H1 (cell line): ENCODE measurements around the gene CHI3L1. TPM values are rescaled to one million over a fixed set of nuclear protein-coding genes. Genes with fewer than 3 reads are reported as not detected.

Experiments
- CTCF ChIA-PET: fragments of 300-600 bp; sonication (Branson Sonifier 250); formaldehyde crosslinking; loops from one replicate; lab custom pipeline; 2021; ENCODE audit not compliant: partially characterized antibody; lab: Charles Lee
- POLR2A ChIA-PET: fragments of 300-600 bp; sonication (Branson Sonifier 250); formaldehyde crosslinking; loops from one replicate; lab custom pipeline; 2021; ENCODE audit warnings: inconsistent platforms; ENCODE audit not compliant: partially characterized antibody; lab: Charles Lee
- DNase-seq, 2 experiments: peaks; one replicate each; pipeline versions ENCODE4 v3.0.0 to v3.0.0-alpha.2; 2010 to 2022; ENCODE audit warnings: low spot score in 2 of 2, low read depth in 1 of 2, mixed read lengths in 1 of 2
- FAIRE-seq: peaks from 2 replicates; lab custom pipeline; 2011; peaks lifted over from hg19 to GRCh38; lab: Jason Lieb, UNC
- H2AFZ ChIP-seq: 2 replicates; pipeline ENCODE4 v1.8.1; 2012; ENCODE audit warnings: low read length, inconsistent platforms
- H2AK5ac ChIP-seq: 2 replicates; pipeline ENCODE4 v1.6.1; 2013; ENCODE audit warnings: low read depth, low read length
- H2BK120ac ChIP-seq: replicated peaks from 2 replicates; pipeline ENCODE3; 2013; ENCODE audit warnings: low read depth, low read length, inconsistent platforms
- H2BK12ac ChIP-seq: 2 replicates; pipeline ENCODE4 v1.6.1; 2013; ENCODE audit warnings: low read depth, low read length
- H2BK15ac ChIP-seq: 2 replicates; pipeline ENCODE4 v1.6.1; 2013; ENCODE audit warnings: low read length
- H2BK20ac ChIP-seq: 2 replicates; pipeline ENCODE4 v1.6.1; 2013; ENCODE audit warnings: low read length
- H2BK5ac ChIP-seq: 2 replicates; pipeline ENCODE4 v1.6.1; 2013; ENCODE audit warnings: low read depth, low read length
- H3K14ac ChIP-seq: 2 replicates; pipeline ENCODE4 v1.6.1; 2013; ENCODE audit warnings: inconsistent platforms; ENCODE audit not compliant: insufficient read length
- H3K18ac ChIP-seq: 2 replicates; pipeline ENCODE4 v1.6.1; 2013; ENCODE audit warnings: low read length; ENCODE audit errors: extremely low read depth
- H3K23ac ChIP-seq: 2 replicates; pipeline ENCODE4 v1.6.1; 2013; ENCODE audit warnings: inconsistent platforms; ENCODE audit not compliant: insufficient read length
- H3K23me2 ChIP-seq: 2 replicates; pipeline ENCODE4 v1.6.1; 2013; ENCODE audit warnings: low read depth, low read length
- H3K27ac ChIP-seq: 2 replicates; pipeline ENCODE4 v1.6.1; 2011; ENCODE audit warnings: low read depth, low read length, inconsistent platforms
- H3K27me3 ChIP-seq, 4 experiments: replicated peaks in 1 of 4; 1 replicate in 1 of 4; 2 replicates in 3 of 4; pipeline versions ENCODE4 v1.6.1 to v1.8.1; 2011 to 2013; ENCODE audit warnings: low read length in 3 of 4, mild to moderate bottlenecking in 3 of 4, inconsistent platforms in 2 of 4, mixed read lengths in 2 of 4, moderate library complexity in 1 of 4; ENCODE audit not compliant: control insufficient read depth in 3 of 4, insufficient read depth in 3 of 4; ENCODE audit errors: extremely low read depth in 1 of 4
- H3K36me3 ChIP-seq, 4 experiments: 2 replicates each; pipeline versions ENCODE4 v1.6.1 to v1.8.1; 2011 to 2013; ENCODE audit warnings: mild to moderate bottlenecking in 4 of 4, low read length in 3 of 4, moderate library complexity in 2 of 4, control low read depth in 1 of 4, inconsistent platforms in 1 of 4; ENCODE audit not compliant: insufficient read depth in 4 of 4, control insufficient read depth in 2 of 4
- H3K4ac ChIP-seq: replicated peaks from 2 replicates; pipeline ENCODE3; 2013; ENCODE audit warnings: low read length, low read depth, mixed read lengths, inconsistent platforms; ENCODE audit not compliant: insufficient read length
- H3K4me1 ChIP-seq, 4 experiments: replicated peaks in 1 of 4; 1 replicate in 1 of 4; 2 replicates in 3 of 4; pipeline versions ENCODE4 v1.6.1 to v1.8.1; 2011 to 2013; ENCODE audit warnings: low read length in 3 of 4, inconsistent platforms in 2 of 4, mixed read lengths in 1 of 4; ENCODE audit not compliant: insufficient read depth in 4 of 4, control insufficient read depth in 3 of 4
- H3K4me2 ChIP-seq, 2 experiments: 2 replicates each; pipeline versions ENCODE4 v1.6.1 to v1.8.1; 2011 to 2013; ENCODE audit warnings: low read depth in 2 of 2, low read length in 2 of 2, control low read depth in 1 of 2, inconsistent platforms in 1 of 2, mild to moderate bottlenecking in 1 of 2; ENCODE audit not compliant: insufficient read depth in 1 of 2
- H3K4me3 ChIP-seq, 4 experiments: fragments of 200-600, 300-600 bp in 1 of 4; sonication (generic), shearing (Covaris generic), sonication (Bioruptor Twin) in 1 of 4; 2 replicates each; pipeline versions ENCODE4 v1.5.1 to v1.8.1; 2011 to 2016; ENCODE audit warnings: low read length in 4 of 4, low read depth in 3 of 4, control low read depth in 2 of 4, inconsistent platforms in 2 of 4, mild to moderate bottlenecking in 2 of 4, mixed read lengths in 1 of 4, moderate library complexity in 1 of 4; ENCODE audit not compliant: insufficient read depth in 2 of 4; ENCODE audit errors: extremely low read depth in 1 of 4
- H3K56ac ChIP-seq: replicated peaks from 2 replicates; pipeline ENCODE3; 2013; ENCODE audit warnings: low read depth, mild to moderate bottlenecking, mixed read lengths, low read length, inconsistent platforms; ENCODE audit not compliant: insufficient read length
- H3K79me1 ChIP-seq: 2 replicates; pipeline ENCODE4 v1.6.1; 2013; ENCODE audit warnings: low read depth, low read length, control low read depth
- H3K79me2 ChIP-seq, 2 experiments: 2 replicates each; pipeline versions ENCODE4 v1.6.1 to v1.8.1; 2012 to 2013; ENCODE audit warnings: low read length in 2 of 2, mild to moderate bottlenecking in 2 of 2, inconsistent platforms in 1 of 2; ENCODE audit not compliant: insufficient read depth in 2 of 2, control insufficient read depth in 1 of 2
- H3K9ac ChIP-seq, 4 experiments: replicated peaks in 1 of 4; 1 replicate in 1 of 4; 2 replicates in 3 of 4; pipeline versions ENCODE4 v1.6.1 to v1.8.1; 2011 to 2013; ENCODE audit warnings: low read depth in 3 of 4, low read length in 3 of 4, control low read depth in 2 of 4, mild to moderate bottlenecking in 2 of 4, moderate library complexity in 2 of 4, inconsistent platforms in 1 of 4; ENCODE audit errors: extremely low read depth in 1 of 4
- H3K9me3 ChIP-seq, 2 experiments: 2 replicates each; pipeline versions ENCODE4 v1.6.1 to v1.8.1; 2012 to 2013; ENCODE audit warnings: mild to moderate bottlenecking in 2 of 2, moderate library complexity in 2 of 2, control low read depth in 1 of 2, inconsistent platforms in 1 of 2, low read depth in 1 of 2, low read length in 1 of 2, mixed read lengths in 1 of 2; ENCODE audit not compliant: insufficient read depth in 2 of 2
- H4K20me1 ChIP-seq, 2 experiments: replicated peaks in 1 of 2; 2 replicates each; pipeline versions ENCODE3 to v1.8.1; 2011 to 2013; ENCODE audit warnings: inconsistent platforms in 2 of 2, low read length in 2 of 2, mild to moderate bottlenecking in 1 of 2; ENCODE audit not compliant: insufficient read depth in 2 of 2, control insufficient read depth in 1 of 2
- H4K5ac ChIP-seq: 2 replicates; pipeline ENCODE4 v1.6.1; 2013; ENCODE audit warnings: low read length, low read depth, mixed read lengths, inconsistent platforms; ENCODE audit not compliant: insufficient read length
- H4K8ac ChIP-seq: 2 replicates; pipeline ENCODE4 v1.8.0; 2013; ENCODE audit warnings: mild to moderate bottlenecking, moderate library complexity, low read length, inconsistent platforms; ENCODE audit not compliant: insufficient read depth; ENCODE audit errors: extremely low read depth
- H4K91ac ChIP-seq: replicated peaks from 2 replicates; pipeline ENCODE3; 2013; ENCODE audit warnings: low read length, mixed read lengths, inconsistent platforms; ENCODE audit not compliant: insufficient read length
- E2F6 ChIP-seq: IDR thresholded peaks from 2 replicates; pipeline ENCODE4 v1.6.1; 2012; ENCODE audit warnings: inconsistent platforms
- MAX ChIP-seq: IDR thresholded peaks from 2 replicates; pipeline ENCODE4 v1.6.1; 2012; ENCODE audit warnings: inconsistent platforms
- TCF12 ChIP-seq: IDR thresholded peaks from 2 replicates; pipeline ENCODE4 v1.6.1; 2011; ENCODE audit warnings: low read depth, mild to moderate bottlenecking, low read length
- WGBS, 2 experiments: shearing (Covaris generic) in 1 of 2; methylation state at CpG; one replicate each; pipeline versions ENCODE4 v1.1.6 to v1.1.7; 2013 to 2015; ENCODE audit warnings: low lambda C conversion rate in 2 of 2, mixed read lengths in 2 of 2, inconsistent platforms in 1 of 2, low coverage in 1 of 2, missing lambda C conversion rate in 1 of 2; ENCODE audit not compliant: insufficient replicate concordance in 2 of 2, insufficient coverage in 1 of 2, insufficient read length in 1 of 2; ENCODE audit errors: extremely low coverage in 1 of 2, missing lambda C conversion rate in 1 of 2; 5-methylcytosine and 5-hydroxymethylcytosine counted together
- polyA plus RNA-seq, 7 experiments: library from polyadenylated mRNA; depleted of rRNA in 3 of 7; stranded (reverse) in 5 of 7; unstranded in 2 of 7; fragments of >200 nt in 5 of 7; fragments of 200-250 nt in 2 of 7; gene quantifications; 1 replicate in 5 of 7; 2 replicates in 1 of 7; 4 replicates in 1 of 7; pipeline versions ENCODE4 v1.2.1 to v1.2.3, GENCODE V29; 2011 to 2013; ENCODE audit warnings: missing spikeins in 2 of 7, mixed read lengths in 2 of 7
- total RNA-seq: library from RNA; stranded (reverse); fragmentation: NEBNext Ultra II Directional; extraction: Animal tissue kit (Norgen Biotek cat#: 25700); gene quantifications from 2 replicates; pipeline ENCODE4 v1.2.1, GENCODE V29; 2021

CHI3L1 gene
- total and polyA plus RNA-seq, 2 of the 8 experiments (the other 6 are each of a cell fraction or from before 2014, with no cell fraction given) = 1.0 TPM; not detected in 1

GRCh38 chr1:203215573-203215972, 29.1 kb upstream of the CHI3L1 start:
- H3K23ac ChIP-seq = no peak overlapping the region
- POLR2A ChIA-PET = interaction anchor here (1.0 to 1.5 kb wide), 7 partner anchors 10 to 198 kb away, joined by 3 to 4 read pairs (median 3); no protein-coding TSS in a partner anchor

More at GRCh38 chr1:203215573-203215972, 29.1 kb upstream of the CHI3L1 start:
- Histone ChIP-seq H3K4me1 (peaks cover 0 to 12% (median 11%) of the 10 kb centered on the region in 4 experiments; a peak in 6 of 7 replicates), H4K20me1 (no peaks in the 10 kb centered on the region), H2AK5ac (no peak overlapping the region), H3K27ac (no peak overlapping the region), H3K14ac (no peak overlapping the region), H3K18ac (no peak overlapping the region), H3K79me2 (no peaks in the 10 kb centered on the region), H4K91ac (no peak overlapping the region), H3K23me2 (no peaks in the 10 kb centered on the region), H3K36me3 (no peaks in the 10 kb centered on the region), H3K4me2 (no peak overlapping the region; a peak in 1 of 4 replicates), H2BK20ac (no peak overlapping the region), H4K8ac (no peak overlapping the region), H3K4me3 (no peak overlapping the region), H4K5ac (no peak overlapping the region), H2BK5ac (no peak overlapping the region), H3K27me3 (no peaks in the 10 kb centered on the region), H2AFZ (0 out of 2 replicates have a peak overlapping the region, but pooled peaks have one; percentile 8), H2BK15ac (peak overlapping the region; percentile 68; the same call in 1 of the 2 replicates), H3K56ac (no peak overlapping the region), H2BK120ac (no peak overlapping the region), H3K9ac (no peak overlapping the region), H2BK12ac (no peak overlapping the region), H3K4ac (no peak overlapping the region), H3K79me1 (no peaks in the 10 kb centered on the region), H3K9me3 (no peaks in the 10 kb centered on the region)
- CTCF ChIA-PET = interaction anchor here (0.6 to 18.1 kb wide), 44 partner anchors 9 to 448 kb away, joined by 3 to 479 read pairs (median 15); partner anchors contain the start of genes ADORA1, CHI3L1, CHIT1 and MYBPH
- WGBS, 2 experiments = 85% methylated on average over 9 of the region's 9 CpGs; no CpG with 5 or more reads in 1 of the 2 experiments
- DNase-seq (no peak), FAIRE-seq (no peak)
- no peak for TF ChIP-seq TCF12
- peak; percentile 26; the same call in 1 of the 2 replicates for TF ChIP-seq E2F6
- peak; percentile 44; the same call in 1 of the 2 replicates for TF ChIP-seq MAX
